ENCODE results near the gene DCTN3. TPM values are rescaled to one million over a fixed set of nuclear protein-coding genes. Genes with fewer than 3 reads are reported as not detected.

Gene DCTN3
- total RNA-seq, 2 experiments from 2014 or later = 150 to 153 TPM

- H3K27ac Mint-ChIP-seq = no peak overlapping the region
- no peaks in the 10 kb centered on the region for H3K36me3 Mint-ChIP-seq (ENCODE audit: low read depth)
- ChIA-PET CTCF (interaction anchor here (0.6 to 1.3 kb wide), 3 partner anchors 24 to 176 kb away, joined by 3 read pairs; no protein-coding TSS in a partner anchor), POLR2A (no interaction called here)
- H3K9me3 Mint-ChIP-seq = no peaks in the 10 kb centered on the region
- no peak for DNase-seq
- peaks cover 66% of the 10 kb centered on the region for H3K27me3 Mint-ChIP-seq
- peaks cover 6% of the 10 kb centered on the region for H3K4me1 Mint-ChIP-seq
- no peak overlapping the region for H3K4me3 Mint-ChIP-seq
Measured at GRCh38 chr9:34579104-34579807, 41.0 kb downstream of the DCTN3 start.

DNA sequence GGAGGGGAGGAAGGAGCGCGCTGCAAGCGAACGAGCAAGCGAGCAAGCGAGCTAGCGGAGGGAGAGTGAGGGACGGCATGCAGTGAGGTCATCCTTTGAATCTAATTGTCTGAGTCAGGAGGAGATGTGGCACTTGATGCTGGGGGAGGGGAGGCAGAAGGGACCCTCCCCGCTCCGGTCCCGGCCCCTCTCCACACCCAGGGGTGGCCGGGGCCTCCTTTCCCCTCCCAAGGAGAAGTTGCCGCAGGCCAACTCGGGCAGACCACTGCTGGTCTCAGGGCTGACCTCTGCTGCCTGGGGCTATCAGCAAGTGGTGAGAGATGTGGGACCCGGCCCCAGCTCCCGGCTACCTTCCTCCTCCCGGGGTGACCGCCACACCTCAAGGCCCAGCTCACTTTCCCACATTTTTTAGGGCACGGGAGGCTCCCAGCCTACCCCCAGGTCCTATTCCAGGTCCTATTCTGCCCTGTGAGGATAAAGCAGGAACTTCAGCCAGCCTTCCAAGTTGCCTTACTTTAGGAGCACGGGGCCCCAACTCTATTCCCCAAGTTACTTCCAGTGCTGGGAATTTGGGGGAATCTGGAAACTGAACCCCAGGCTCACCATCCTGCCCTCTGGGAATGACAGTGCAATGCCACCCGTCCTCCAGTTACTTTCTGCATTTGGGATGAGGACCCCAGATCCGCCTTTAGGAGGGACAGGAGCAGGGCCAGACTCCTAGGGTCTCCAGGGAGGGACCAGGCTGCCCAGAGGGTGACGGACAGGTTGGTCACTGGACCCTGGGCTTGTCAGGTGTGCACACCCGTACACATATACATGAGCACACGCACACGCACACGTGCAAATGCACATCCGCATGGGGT lies 41.8 kb downstream of the DCTN3 start:
- peaks cover 60% of the 10 kb centered on the region for H3K27me3 Mint-ChIP-seq
- no peaks in the 10 kb centered on the region for H3K9me3 Mint-ChIP-seq
- H3K4me1 Mint-ChIP-seq = peaks cover 6% of the 10 kb centered on the region
- H3K36me3 Mint-ChIP-seq (ENCODE audit: low read depth) = no peaks in the 10 kb centered on the region
- H3K27ac Mint-ChIP-seq = no peak overlapping the region
- no peak for DNase-seq
- no peak overlapping the region for H3K4me3 Mint-ChIP-seq
- ChIA-PET POLR2A (no interaction called here), CTCF (interaction anchor here (0.6 kb wide), 1 partner anchor 158 kb away, joined by 3 read pairs; no protein-coding TSS in a partner anchor)

GRCh38 chr9:34577400-34578240 lies 42.7 kb downstream of the DCTN3 start:
- Mint-ChIP-seq H3K9me3 (no peaks in the 10 kb centered on the region), H3K27ac (no peak overlapping the region), H3K4me1 (peaks cover 6% of the 10 kb centered on the region), H3K36me3 (ENCODE audit: low read depth) (no peaks in the 10 kb centered on the region), H3K27me3 (peaks cover 58% of the 10 kb centered on the region), H3K4me3 (no peak overlapping the region)
- POLR2A ChIA-PET = no interaction called here
- CTCF ChIA-PET = no interaction called here
- no peak for DNase-seq

GRCh38 chr9:34576597-34577399 lies 43.5 kb downstream of the DCTN3 start:
- ChIA-PET POLR2A (no interaction called here), CTCF (no interaction called here)
- H3K36me3 Mint-ChIP-seq (ENCODE audit: low read depth) = no peaks in the 10 kb centered on the region
- H3K4me3 Mint-ChIP-seq = no peak overlapping the region
- peaks cover 55% of the 10 kb centered on the region for H3K27me3 Mint-ChIP-seq
- H3K4me1 Mint-ChIP-seq = peaks cover 6% of the 10 kb centered on the region
- H3K9me3 Mint-ChIP-seq = no peaks in the 10 kb centered on the region
- no peak overlapping the region for H3K27ac Mint-ChIP-seq
- no peak for DNase-seq

DNA sequence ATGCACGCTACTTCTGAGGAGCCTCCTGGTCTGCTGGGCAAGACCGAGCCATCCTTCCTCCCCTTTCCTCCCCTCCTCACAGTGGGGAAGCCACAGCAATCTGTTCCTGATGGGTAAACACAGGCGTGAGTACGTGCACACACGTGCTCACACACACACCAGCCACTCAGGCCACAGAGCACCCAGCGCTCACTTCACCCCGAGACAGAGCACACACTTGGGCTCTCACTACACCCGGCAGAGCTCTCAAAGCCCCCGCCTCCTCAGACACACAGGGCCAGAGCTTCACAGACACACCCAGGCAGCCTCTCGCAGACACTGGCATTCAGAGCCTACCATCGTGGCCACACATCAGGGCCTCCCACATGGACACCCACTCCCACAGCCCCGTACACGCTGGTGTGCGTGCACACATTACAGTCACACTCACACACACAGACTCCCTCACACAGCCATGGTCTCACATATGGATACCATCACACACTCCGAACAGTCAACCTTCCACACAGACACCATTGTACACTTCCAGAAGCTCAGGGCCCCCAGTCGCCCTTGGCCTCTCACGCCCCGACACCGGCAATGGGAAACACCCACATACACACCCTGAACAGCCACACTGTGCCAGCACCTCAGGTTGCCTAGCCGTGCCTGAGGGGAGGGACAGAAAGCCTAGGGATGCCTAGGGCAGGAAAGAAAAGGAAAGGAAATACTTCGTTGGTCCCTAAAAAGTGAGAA lies 44.3 kb downstream of the DCTN3 start:
- POLR2A ChIA-PET = no interaction called here
- Mint-ChIP-seq H3K4me3 (no peak overlapping the region), H3K27me3 (peaks cover 50% of the 10 kb centered on the region), H3K4me1 (peaks cover 6% of the 10 kb centered on the region), H3K27ac (no peak overlapping the region), H3K36me3 (ENCODE audit: low read depth) (no peaks in the 10 kb centered on the region), H3K9me3 (no peaks in the 10 kb centered on the region)
- CTCF ChIA-PET = interaction anchor here (0.6 kb wide), 1 partner anchor 69 kb away, joined by 5 read pairs; no protein-coding TSS in a partner anchor
- no peak for DNase-seq

- Mint-ChIP-seq H3K9me3 (no peaks in the 10 kb centered on the region), H3K4me3 (no peak overlapping the region), H3K4me1 (peaks cover 6% of the 10 kb centered on the region), H3K27ac (no peak overlapping the region), H3K27me3 (peaks cover 42% of the 10 kb centered on the region), H3K36me3 (ENCODE audit: low read depth) (no peaks in the 10 kb centered on the region)
- DNase-seq = no peak
- ChIA-PET POLR2A (no interaction called here), CTCF (no interaction called here)
Measured at GRCh38 chr9:34575241-34575640, 45.1 kb downstream of the DCTN3 start.

DNA sequence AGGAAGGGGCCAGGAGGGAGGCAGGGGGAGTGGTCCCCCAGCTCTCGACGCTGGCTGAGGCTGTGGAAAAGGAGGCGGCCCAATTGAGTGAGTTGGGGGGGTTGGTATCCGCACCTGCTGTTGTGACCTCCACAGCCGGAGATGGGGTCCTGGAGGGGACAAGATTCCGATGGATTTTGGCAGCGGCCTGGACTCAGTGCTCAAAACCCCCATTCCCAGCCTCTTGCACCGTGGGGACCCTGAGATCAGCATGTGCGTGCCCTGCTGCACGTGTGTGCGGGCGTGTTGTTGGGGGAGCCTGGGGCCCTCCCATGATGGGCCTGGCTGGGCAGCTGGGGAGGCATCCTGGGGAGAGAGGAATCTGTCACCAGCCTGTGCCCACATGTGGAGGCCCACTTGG lies 45.7 kb downstream of the DCTN3 start:
- H3K9me3 Mint-ChIP-seq = no peaks in the 10 kb centered on the region
- ChIA-PET POLR2A (no interaction called here), CTCF (interaction anchor here (1.0 kb wide), 1 partner anchor 11 kb away, joined by 3 read pairs; no protein-coding TSS in a partner anchor)
- H3K4me3 Mint-ChIP-seq = no peak overlapping the region
- peaks cover 36% of the 10 kb centered on the region for H3K27me3 Mint-ChIP-seq
- no peak for DNase-seq
- no peak overlapping the region for H3K27ac Mint-ChIP-seq
- no peaks in the 10 kb centered on the region for H3K36me3 Mint-ChIP-seq (ENCODE audit: low read depth)
- H3K4me1 Mint-ChIP-seq = peaks cover 6% of the 10 kb centered on the region

- no peaks in the 10 kb centered on the region for H3K9me3 Mint-ChIP-seq
- peaks cover 29% of the 10 kb centered on the region for H3K27me3 Mint-ChIP-seq
- no peak for DNase-seq
- no peaks in the 10 kb centered on the region for H3K36me3 Mint-ChIP-seq (ENCODE audit: low read depth)
- CTCF ChIA-PET = interaction anchor here (1.0 kb wide), 1 partner anchor 10 kb away, joined by 3 read pairs; no protein-coding TSS in a partner anchor
- H3K27ac Mint-ChIP-seq = no peak overlapping the region
- POLR2A ChIA-PET = no interaction called here
- no peak overlapping the region for H3K4me3 Mint-ChIP-seq
- peaks cover 6% of the 10 kb centered on the region for H3K4me1 Mint-ChIP-seq
Measured at GRCh38 chr9:34573599-34574325, 46.5 kb downstream of the DCTN3 start.

DNA sequence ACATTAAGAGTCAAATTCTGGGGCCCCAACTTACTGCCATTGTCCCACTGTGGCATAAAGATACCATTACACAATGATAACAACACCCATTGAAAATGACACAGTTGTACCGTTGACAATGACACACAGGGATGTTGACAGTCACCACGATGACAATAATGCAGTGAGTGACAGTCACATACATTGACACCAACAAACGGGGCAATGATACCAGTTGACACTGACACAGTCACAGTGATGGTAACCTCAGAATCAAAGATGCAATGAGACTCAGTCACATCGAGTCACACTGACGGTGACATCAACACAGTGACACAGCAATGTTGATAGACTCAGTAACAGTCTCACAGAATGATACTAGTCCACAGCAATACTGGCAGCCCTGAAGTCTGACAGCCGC lies 47.7 kb downstream of the DCTN3 start:
- ChIA-PET POLR2A (no interaction called here), CTCF (no interaction called here)
- Mint-ChIP-seq H3K36me3 (ENCODE audit: low read depth) (no peaks in the 10 kb centered on the region), H3K4me3 (no peak overlapping the region), H3K9me3 (no peaks in the 10 kb centered on the region), H3K27me3 (peaks cover 24% of the 10 kb centered on the region), H3K4me1 (peaks cover 5% of the 10 kb centered on the region), H3K27ac (no peak overlapping the region)
- no peak for DNase-seq

DNA sequence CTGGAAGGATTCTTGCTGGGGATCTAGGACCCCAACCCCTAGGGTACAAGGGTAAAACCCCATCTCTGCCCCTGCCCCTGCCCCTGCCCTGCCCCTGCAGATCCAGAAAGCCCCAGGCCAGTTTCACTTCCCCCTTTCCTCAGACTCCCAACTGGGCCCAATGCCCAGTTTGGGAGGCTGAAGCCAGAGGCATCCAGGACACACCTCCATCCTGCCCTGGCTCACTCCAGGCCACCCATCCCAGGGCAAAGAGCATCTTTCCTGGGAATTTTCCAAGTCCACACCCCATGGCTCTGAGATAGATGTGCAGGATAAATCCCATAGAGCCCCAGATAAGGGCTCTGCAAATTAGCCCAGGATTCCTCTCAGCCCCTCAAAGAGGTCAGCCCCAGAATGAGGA lies 48.2 kb downstream of the DCTN3 start:
- peaks cover 24% of the 10 kb centered on the region for H3K27me3 Mint-ChIP-seq
- no peak overlapping the region for H3K27ac Mint-ChIP-seq
- H3K36me3 Mint-ChIP-seq (ENCODE audit: low read depth) = no peaks in the 10 kb centered on the region
- no peaks in the 10 kb centered on the region for H3K4me1 Mint-ChIP-seq
- H3K9me3 Mint-ChIP-seq = no peaks in the 10 kb centered on the region
- H3K4me3 Mint-ChIP-seq = no peak overlapping the region
- ChIA-PET POLR2A (no interaction called here), CTCF (no interaction called here)
- DNase-seq = no peak

- no peaks in the 10 kb centered on the region for H3K4me1 Mint-ChIP-seq
- DNase-seq = no peak
- H3K9me3 Mint-ChIP-seq = no peaks in the 10 kb centered on the region
- peaks cover 21% of the 10 kb centered on the region for H3K27me3 Mint-ChIP-seq
- ChIA-PET POLR2A (no interaction called here), CTCF (interaction anchor here (1.0 kb wide), 1 partner anchor 22 kb away, joined by 3 read pairs; no protein-coding TSS in a partner anchor)
- no peaks in the 10 kb centered on the region for H3K36me3 Mint-ChIP-seq (ENCODE audit: low read depth)
- H3K4me3 Mint-ChIP-seq = no peak overlapping the region
- no peak overlapping the region for H3K27ac Mint-ChIP-seq
Measured at GRCh38 chr9:34571481-34571810, 48.8 kb downstream of the DCTN3 start.
